Heart left ventricle (tissue), 16 donors: ENCODE measurements around the gene LTN1. TPM values are rescaled to one million over a fixed set of nuclear protein-coding genes. Genes with fewer than 3 reads are reported as not detected.

ENCODE experiments used
- ATAC-seq, 4 donors: fragments of 200-7000 bp; cut with Tn5 transposase; one replicate each; pipeline ENCODE4 v1.9.1; 2020 to 2022; ENCODE audit warnings: moderate library complexity in 4 of 4, mild to moderate bottlenecking in 3 of 4, moderate number of reproducible peaks in 1 of 4
- DNase-seq, 5 donors: peaks; one replicate each; pipeline ENCODE4 v3.0.0-alpha.2; 2020
- H3K27ac ChIP-seq, 12 donors: fragments of 200-600 bp; sonication (generic) in 4 of 12; one replicate each; pipeline versions ENCODE4 v1.5.0 to v1.8.0; 2016 to 2022; ENCODE audit warnings: mild to moderate bottlenecking in 2 of 12
- H3K27me3 ChIP-seq, 9 donors: fragments of 200-600 bp; sonication (generic) in 2 of 9; one replicate each; pipeline versions ENCODE4 v1.5.1 to v1.8.0; 2016 to 2022; ENCODE audit warnings: mild to moderate bottlenecking in 3 of 9
- H3K36me3 ChIP-seq, 9 donors: fragments of 200-600 bp; sonication (generic) in 2 of 9; one replicate each; pipeline versions ENCODE4 v1.5.0 to v1.8.0; 2018 to 2022; ENCODE audit warnings: mild to moderate bottlenecking in 2 of 9
- H3K4me1 ChIP-seq, 12 donors: fragments of 200-600 bp; sonication (generic) in 4 of 12; one replicate each; pipeline versions ENCODE4 v1.5.0 to v1.8.0; 2016 to 2022; ENCODE audit warnings: mild to moderate bottlenecking in 3 of 12
- H3K4me3 ChIP-seq, 12 donors: fragments of 200-600 bp; sonication (generic) in 4 of 12; one replicate each; pipeline versions ENCODE4 v1.5.0 to v1.8.0; 2017 to 2022; ENCODE audit warnings: mild to moderate bottlenecking in 9 of 12, moderate library complexity in 4 of 12
- H3K9me3 ChIP-seq, 12 donors: fragments of 200-600 bp; sonication (generic) in 4 of 12; one replicate each; pipeline versions ENCODE4 v1.5.0 to v1.8.0; 2016 to 2022; ENCODE audit warnings: mild to moderate bottlenecking in 1 of 12
- CTCF ChIP-seq, 12 donors: fragments of 200-600 bp; sonication (generic) in 4 of 12; IDR thresholded peaks; one replicate each; pipeline versions ENCODE4 v1.5.0 to v1.8.0; 2018 to 2022; ENCODE audit warnings: antibody characterized with exemption in 12 of 12, mild to moderate bottlenecking in 5 of 12
- POLR2A ChIP-seq, 2 donors: fragments of 450-650 bp; IDR thresholded peaks; one replicate each; pipeline ENCODE4 v1.6.1; 2017; ENCODE audit warnings: antibody characterized with exemption in 2 of 2, mild to moderate bottlenecking in 2 of 2, moderate library complexity in 2 of 2
- WGBS, 4 donors: extraction: QIAGEN DNeasy Blood & Tissue Kit in 2 of 4; methylation state at CpG; one replicate each; pipeline versions ENCODE4 v1.1.5 to v1.1.7; 2013 to 2018; 5-methylcytosine and 5-hydroxymethylcytosine counted together
- intact Hi-C, 10 donors: fragments of 100-400 bp; cut with DNase I; formaldehyde crosslinking; loops; one replicate each; pipeline versions ENCODE4 v1.11.1 to v1.14.2; 2022
- polyA plus RNA-seq, 2 donors: library from polyadenylated mRNA; stranded (reverse); fragments of 200-250 nt; gene quantifications; one replicate each; pipeline ENCODE4 v1.2.3, GENCODE V29; 2013
- total RNA-seq, 9 donors: library from RNA; depleted of rRNA in 2 of 9; stranded (reverse); fragments of >200 nt in 2 of 9; fragmentation: NEBNext Ultra II Directional in 3 of 9; extraction: Animal tissue kit (Norgen Biotek cat#: 25700) in 3 of 9; gene quantifications; one replicate each; pipeline versions ENCODE4 v1.1.0 to v1.2.4, GENCODE V29; 2016 to 2023
- donor health status: ischemic (EF 13 %, LVEDD 7.1; RV severe dilation, severe dysfunction).
- donor health status: healthy with polysubstance abuse.
- donor health status: DM: no; HTN: yes; CAD: no.
- donor health status: DM: no; HTN: no; CAD: no.
- donor health status: ischemic (EF 25% LVEDD 6.9; RV normal size, moderate dysfunction).
- donor health status: ischemic (EF 25% LVEDD 5.7; RV mildly dilated, moderate dysfunction).
- donor health status: healthy.
- donor health status: DM: yes; HTN: yes; CAD: no.
- donor health status: ischemic (EF 35%, LVEDD 5.7; RV mildly dilated, moderate dysfunction).
- donor health status: nonischemic (EF 11% LVEDD 7.7; RV severe dilation, severe dysfunction).
- donor health status: DM: yes; HTN: yes; CAD: no.
- donor health status: PGD.
- donor health status: ischemic (EF 29% LVEDD 5.4; RV normal size, mild dysfunction).
- donor health status: nonischemic (EF 23%, LVEDD 6.1; RV moderate dilation, normal function).

LTN1 gene
- total and polyA plus RNA-seq, 11 donors = 3.4 to 20.3 (median 15.5) TPM

- H3K36me3 ChIP-seq = peaks cover 0 to 89% (median 75%) of the 10 kb centered on the region in 9 donors
- TF ChIP-seq POLR2A (IDR thresholded peaks at IDR 0.05) (no peak), CTCF (IDR thresholded peaks at IDR 0.05) (no peak)
- peaks cover 0 to 19% (median 2%) of the 10 kb centered on the region in 12 donors for H3K4me1 ChIP-seq
- no peaks in the 10 kb centered on the region for H3K9me3 ChIP-seq
- ATAC-seq (no peak), DNase-seq (no peak)
- H3K27me3 ChIP-seq = no peaks in the 10 kb centered on the region
- H3K4me3 ChIP-seq = no peak overlapping the region
- H3K27ac ChIP-seq = no peak overlapping the region
- 92 to 93% (median 93%) methylated on average over 6 of the region's 6 CpGs for WGBS, 4 donors
- intact Hi-C loops = no loop called here
These were observed 18.0 kb downstream of the LTN1 start for GRCh38 chr21:28974531-28975227.

GRCh38 chr21:28972398-28972797 is 20.3 kb downstream of the LTN1 start:
- DNase-seq = no peak
- Histone ChIP-seq H3K27me3 (no peaks in the 10 kb centered on the region), H3K36me3 (peaks cover 0 to 90% (median 75%) of the 10 kb centered on the region in 9 donors), H3K27ac (no peak overlapping the region), H3K9me3 (no peaks in the 10 kb centered on the region), H3K4me3 (no peak overlapping the region), H3K4me1 (peaks cover 0 to 19% (median 2%) of the 10 kb centered on the region in 12 donors)
- intact Hi-C loops = no loop called here
- 96 to 98% (median 97%) methylated on average over 6 of the region's 6 CpGs for WGBS, 4 donors
- TF ChIP-seq POLR2A (IDR thresholded peaks at IDR 0.05) = no peak
- TF ChIP-seq CTCF (IDR thresholded peaks at IDR 0.05) = no peak
- no peak for ATAC-seq

GRCh38 chr21:28971171-28971570 is 21.5 kb downstream of the LTN1 start:
- H3K4me1 ChIP-seq = peaks cover 0 to 19% (median 2%) of the 10 kb centered on the region in 12 donors
- H3K36me3 ChIP-seq = peaks cover 0 to 90% (median 75%) of the 10 kb centered on the region in 9 donors
- TF ChIP-seq CTCF (IDR thresholded peaks at IDR 0.05) = no peak
- TF ChIP-seq POLR2A (IDR thresholded peaks at IDR 0.05) = no peak
- 80 to 90% (median 86%) methylated on average over 2 of the region's 2 CpGs for WGBS, 4 donors
- no peaks in the 10 kb centered on the region for H3K9me3 ChIP-seq
- no peak overlapping the region for H3K27ac ChIP-seq
- no peak for DNase-seq
- intact Hi-C loops = no loop called here
- H3K4me3 ChIP-seq = no peak overlapping the region
- no peaks in the 10 kb centered on the region for H3K27me3 ChIP-seq
- no peak for ATAC-seq

GRCh38 chr21:28963831-28964230 is 28.8 kb downstream of the LTN1 start:
- Histone ChIP-seq H3K9me3 (no peaks in the 10 kb centered on the region), H3K4me1 (peaks cover 0 to 3% (median 0%) of the 10 kb centered on the region in 12 donors), H3K27me3 (no peaks in the 10 kb centered on the region), H3K36me3 (peaks cover 0 to 100% (median 93%) of the 10 kb centered on the region in 9 donors), H3K27ac (no peak overlapping the region), H3K4me3 (no peak overlapping the region)
- no peak for TF ChIP-seq POLR2A (IDR thresholded peaks at IDR 0.05)
- no peak for TF ChIP-seq CTCF (IDR thresholded peaks at IDR 0.05)
- intact Hi-C loops = no loop called here
- DNase-seq (no peak), ATAC-seq (no peak)
- WGBS, 4 donors = 94 to 100% (median 95%) methylated on average over 1 of the region's 1 CpG
